ENCODE data around the gene WDFY4. TPM values are rescaled to one million over a fixed set of nuclear protein-coding genes. Genes with fewer than 3 reads are reported as not detected.

Gene WDFY4
- total RNA-seq, 2 donors from 2014 or later = not detected

- Histone ChIP-seq H3K4me1 (ENCODE audit: control insufficient read depth, insufficient read depth, low read length) (no peaks in the 10 kb centered on the region), H3K9me3 (ENCODE audit: control insufficient read depth, low read length) (no peaks in the 10 kb centered on the region), H3K27me3 (ENCODE audit: control insufficient read depth, insufficient read depth, low read length, poor library complexity, severe bottlenecking) (peaks cover 3% of the 10 kb centered on the region), H3K27ac (ENCODE audit: low read depth, low read length) (no peak overlapping the region), H3K36me3 (ENCODE audit: control insufficient read depth, insufficient read depth, low read length) (no peaks in the 10 kb centered on the region), H3K4me3 (ENCODE audit: low read length) (no peak overlapping the region), H3K9ac (ENCODE audit: extremely low read depth, low read length, poor library complexity, severe bottlenecking) (no peak overlapping the region)
- no peak overlapping the region for H3K4me3 Mint-ChIP-seq
- H3K4me1 Mint-ChIP-seq = no peaks in the 10 kb centered on the region
- 80 to 100% methylated on average over 1 to 2 of the region's 2 CpGs for WGBS, 2 experiments (ENCODE audit: insufficient coverage in 1 of 2, insufficient read length in 1 of 2)
- no peaks in the 10 kb centered on the region for H3K36me3 Mint-ChIP-seq (ENCODE audit: low read depth)
- no peak for TF ChIP-seq CTCF (conservative IDR thresholded peaks at IDR 0.05)
- H3K27me3 Mint-ChIP-seq (ENCODE audit: insufficient read depth) = peaks cover 11% of the 10 kb centered on the region
- H3K9me3 Mint-ChIP-seq = no peaks in the 10 kb centered on the region
- no peak overlapping the region for H3K27ac Mint-ChIP-seq
- no peak for DNase-seq
These were observed 99.4 kb downstream of the WDFY4 start for GRCh38 chr10:48784031-48784430.

GRCh38 chr10:48785796-48786195 lies 101.1 kb downstream of the WDFY4 start:
- no peak overlapping the region for H3K27ac Mint-ChIP-seq
- H3K4me1 Mint-ChIP-seq = no peaks in the 10 kb centered on the region
- H3K9me3 Mint-ChIP-seq = no peaks in the 10 kb centered on the region
- no peaks in the 10 kb centered on the region for H3K4me1 ChIP-seq (ENCODE audit: control insufficient read depth, insufficient read depth, low read length)
- TF ChIP-seq CTCF (conservative IDR thresholded peaks at IDR 0.05) = no peak
- H3K36me3 Mint-ChIP-seq (ENCODE audit: low read depth) = no peaks in the 10 kb centered on the region
- no peak overlapping the region for H3K27ac ChIP-seq (ENCODE audit: low read depth, low read length)
- peaks cover 3% of the 10 kb centered on the region for H3K27me3 ChIP-seq (ENCODE audit: control insufficient read depth, insufficient read depth, low read length, poor library complexity, severe bottlenecking)
- H3K9ac ChIP-seq (ENCODE audit: extremely low read depth, low read length, poor library complexity, severe bottlenecking) = no peak overlapping the region
- 83 to 87% methylated on average over 1 to 2 of the region's 2 CpGs for WGBS, 2 experiments (ENCODE audit: insufficient coverage in 1 of 2, insufficient read length in 1 of 2)
- no peaks in the 10 kb centered on the region for H3K9me3 ChIP-seq (ENCODE audit: control insufficient read depth, low read length)
- H3K27me3 Mint-ChIP-seq (ENCODE audit: insufficient read depth) = peaks cover 15% of the 10 kb centered on the region
- H3K36me3 ChIP-seq (ENCODE audit: control insufficient read depth, insufficient read depth, low read length) = no peaks in the 10 kb centered on the region
- no peak overlapping the region for H3K4me3 Mint-ChIP-seq
- no peak overlapping the region for H3K4me3 ChIP-seq (ENCODE audit: low read length)
- DNase-seq = no peak

GRCh38 chr10:48786606-48787282 lies 102.1 kb downstream of the WDFY4 start:
- peaks cover 15% of the 10 kb centered on the region for H3K27me3 Mint-ChIP-seq (ENCODE audit: insufficient read depth)
- no peak overlapping the region for H3K27ac ChIP-seq (ENCODE audit: low read depth, low read length)
- H3K9ac ChIP-seq (ENCODE audit: extremely low read depth, low read length, poor library complexity, severe bottlenecking) = no peak overlapping the region
- no peak for DNase-seq
- 90 to 91% methylated on average over 3 to 4 of the region's 4 CpGs for WGBS, 2 experiments (ENCODE audit: insufficient coverage in 1 of 2, insufficient read length in 1 of 2)
- no peak for TF ChIP-seq CTCF (conservative IDR thresholded peaks at IDR 0.05)
- H3K4me1 ChIP-seq (ENCODE audit: control insufficient read depth, insufficient read depth, low read length) = no peaks in the 10 kb centered on the region
- no peak overlapping the region for H3K4me3 ChIP-seq (ENCODE audit: low read length)
- no peaks in the 10 kb centered on the region for H3K9me3 Mint-ChIP-seq
- H3K36me3 Mint-ChIP-seq (ENCODE audit: low read depth) = no peaks in the 10 kb centered on the region
- peaks cover 3% of the 10 kb centered on the region for H3K27me3 ChIP-seq (ENCODE audit: control insufficient read depth, insufficient read depth, low read length, poor library complexity, severe bottlenecking)
- no peak overlapping the region for H3K27ac Mint-ChIP-seq
- H3K4me3 Mint-ChIP-seq = no peak overlapping the region
- no peaks in the 10 kb centered on the region for H3K4me1 Mint-ChIP-seq
- H3K36me3 ChIP-seq (ENCODE audit: control insufficient read depth, insufficient read depth, low read length) = no peaks in the 10 kb centered on the region
- no peaks in the 10 kb centered on the region for H3K9me3 ChIP-seq (ENCODE audit: control insufficient read depth, low read length)

Measured in endodermal cell (in vitro differentiated cells).